ENCODE results near the gene MYADML2.

Gene MYADML2

GRCh38 chr17:81980122-81980521 lies 33.1 kb upstream of the MYADML2 start:
- Histone ChIP-seq H4K8ac (ENCODE audit: low read length) (no peak overlapping the region), H3K4ac (ENCODE audit: low read depth in 1 of 2, low read length in 2 of 2) (no peak overlapping the region)

DNA sequence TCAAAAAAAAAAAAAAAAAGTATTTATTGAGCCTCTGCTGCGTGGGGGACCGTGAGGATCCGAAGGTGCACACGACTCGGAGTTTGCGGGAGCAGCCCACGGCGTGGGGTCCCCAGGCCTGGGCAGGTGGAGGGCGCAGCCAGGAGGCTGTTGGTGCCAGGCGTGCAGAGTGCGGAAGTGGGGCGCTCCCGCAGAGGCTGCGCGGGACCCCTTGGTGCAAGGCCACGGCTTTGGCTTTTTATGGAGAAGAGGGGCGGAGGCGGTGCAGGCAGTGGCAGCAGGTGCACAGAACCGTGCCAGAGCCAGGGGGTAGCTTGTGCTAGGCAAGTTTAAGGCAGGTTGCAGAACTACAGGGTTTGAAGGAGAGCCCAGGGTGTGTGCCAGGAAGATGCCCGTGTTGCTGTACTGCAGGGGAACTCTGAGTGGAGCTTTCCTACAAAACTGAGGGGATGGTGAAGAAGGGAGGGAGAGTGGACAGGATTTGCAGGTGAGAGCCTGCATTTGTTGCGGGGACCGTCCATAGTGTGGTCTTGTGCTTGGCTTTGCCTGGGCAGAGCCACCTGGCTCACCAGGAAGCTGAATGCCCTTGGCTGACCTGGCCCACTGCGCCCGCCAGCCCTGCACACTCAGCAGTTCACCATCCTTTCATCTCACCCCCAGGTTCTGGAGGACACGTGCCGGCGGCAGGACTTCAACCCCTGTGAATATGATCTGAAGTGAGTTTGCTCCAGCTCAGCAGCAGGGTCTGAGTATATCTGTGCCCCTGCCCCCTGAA lies 31.7 kb upstream of the MYADML2 start:
- peaks cover 16% of the 10 kb centered on the region for H3K4me1 ChIP-seq (ENCODE audit: control insufficient read depth, insufficient read depth, low read depth, low read length)
- 96% methylated on average over 23 of the region's 27 CpGs for WGBS
- H3K27me3 ChIP-seq (ENCODE audit: control insufficient read depth in 1 of 2, insufficient read depth in 1 of 2, low read length in 2 of 2), result peaks cover 0 to 6% of the 10 kb centered on the region in 2 experiments
- peaks cover 21 to 27% of the 10 kb centered on the region in 2 experiments for H3K36me3 ChIP-seq (ENCODE audit: control insufficient read depth in 1 of 2, insufficient read depth in 2 of 2, low read depth in 1 of 2, low read length in 2 of 2)
- peak overlapping the region; percentile 94 for H3K9ac ChIP-seq (ENCODE audit: low read length)
- H3K27ac ChIP-seq (ENCODE audit: low read length, poor library complexity, severe bottlenecking), result no peak overlapping the region
- peak overlapping the region; percentile 9 for H2AK5ac ChIP-seq (ENCODE audit: low read length, severe bottlenecking)
- peak overlapping the region; percentile 28 to 89 for H3K4me3 ChIP-seq (ENCODE audit: insufficient read depth in 1 of 2, low read depth in 1 of 2, low read length in 2 of 2)
- no peak overlapping the region for H3K23ac ChIP-seq (ENCODE audit: low read length in 2 of 2)
- peak overlapping the region; percentile 40 for H3K4me2 ChIP-seq (ENCODE audit: low read length, poor library complexity, severe bottlenecking)
- no peak overlapping the region for H2AFZ ChIP-seq (ENCODE audit: low read depth, low read length)
- peaks cover under 1% of the 10 kb centered on the region for H3K9me3 ChIP-seq (ENCODE audit: control insufficient read depth, low read length)
- peak overlapping the region; percentile 34 for H2BK15ac ChIP-seq (ENCODE audit: low read depth, poor library complexity, severe bottlenecking)
- no peak for DNase-seq
- peak overlapping the region in 1 of 2 experiments; percentile 66 for H3K14ac ChIP-seq (ENCODE audit: low read length in 2 of 2)
- H4K91ac ChIP-seq (ENCODE audit: low read length), result peak overlapping the region; percentile 53
- peak overlapping the region in 1 of 2 experiments; percentile 83 for H3K18ac ChIP-seq (ENCODE audit: low read depth in 1 of 2, low read length in 2 of 2)
- H2BK12ac ChIP-seq (ENCODE audit: low read length in 2 of 2), result peak overlapping the region in 1 of 2 experiments; percentile 90
- no peak overlapping the region for H2BK120ac ChIP-seq (ENCODE audit: low read depth, low read length)
- peak overlapping the region in 1 of 2 experiments; percentile 74 for H3K4ac ChIP-seq (ENCODE audit: low read depth in 1 of 2, low read length in 2 of 2)
- H4K8ac ChIP-seq (ENCODE audit: low read length), result peak overlapping the region; percentile 46
- peaks cover 27% of the 10 kb centered on the region for H3K79me1 ChIP-seq (replicated peaks; ENCODE audit: low read length, poor library complexity, severe bottlenecking)
- H2BK5ac ChIP-seq (ENCODE audit: low read depth, low read length, poor library complexity, severe bottlenecking), result no peak overlapping the region

More at GRCh38 chr17:81980122-81980521, 33.1 kb upstream of the MYADML2 start:
- no peak overlapping the region for H3K4me3 ChIP-seq (ENCODE audit: insufficient read depth in 1 of 2, low read depth in 1 of 2, low read length in 2 of 2)
- H2AFZ ChIP-seq (ENCODE audit: low read depth, low read length), result no peak overlapping the region
- no peak overlapping the region for H2BK12ac ChIP-seq (ENCODE audit: low read length in 2 of 2)
- no peak overlapping the region for H2BK5ac ChIP-seq (ENCODE audit: low read depth, low read length, poor library complexity, severe bottlenecking)
- H3K23ac ChIP-seq (ENCODE audit: low read length in 2 of 2), result no peak overlapping the region
- H3K9me3 ChIP-seq (ENCODE audit: control insufficient read depth, low read length), result no peaks in the 10 kb centered on the region
- peaks cover 32 to 41% of the 10 kb centered on the region in 2 experiments for H3K36me3 ChIP-seq (ENCODE audit: control insufficient read depth in 1 of 2, insufficient read depth in 2 of 2, low read depth in 1 of 2, low read length in 2 of 2)
- 95% methylated on average over 4 of the region's 4 CpGs for WGBS
- H3K27me3 ChIP-seq (ENCODE audit: control insufficient read depth in 1 of 2, insufficient read depth in 1 of 2, low read length in 2 of 2), result peaks cover 0 to 6% of the 10 kb centered on the region in 2 experiments
- H2BK120ac ChIP-seq (ENCODE audit: low read depth, low read length), result no peak overlapping the region
- no peak overlapping the region for H3K4me2 ChIP-seq (ENCODE audit: low read length, poor library complexity, severe bottlenecking)
- H3K14ac ChIP-seq (ENCODE audit: low read length in 2 of 2), result no peak overlapping the region
- DNase-seq, result no peak
- H3K27ac ChIP-seq (ENCODE audit: low read length, poor library complexity, severe bottlenecking), result no peak overlapping the region
- no peak overlapping the region for H3K18ac ChIP-seq (ENCODE audit: low read depth in 1 of 2, low read length in 2 of 2)
- no peak overlapping the region for H2AK5ac ChIP-seq (ENCODE audit: low read length, severe bottlenecking)
- H3K4me1 ChIP-seq (ENCODE audit: control insufficient read depth, insufficient read depth, low read depth, low read length), result peaks cover 20% of the 10 kb centered on the region
- no peak overlapping the region for H3K9ac ChIP-seq (ENCODE audit: low read length)
- H3K79me1 ChIP-seq (replicated peaks; ENCODE audit: low read length, poor library complexity, severe bottlenecking), result peaks cover 30% of the 10 kb centered on the region
- no peak overlapping the region for H2BK15ac ChIP-seq (ENCODE audit: low read depth, poor library complexity, severe bottlenecking)
- no peak overlapping the region for H4K91ac ChIP-seq (ENCODE audit: low read length)

- Histone ChIP-seq H2BK120ac (ENCODE audit: low read depth, low read length) (peak within 1 kb of the TSS; percentile 99), H2BK15ac (ENCODE audit: low read depth, poor library complexity, severe bottlenecking) (peak within 1 kb of the TSS; percentile 98), H2AFZ (ENCODE audit: low read depth, low read length) (peak within 1 kb of the TSS; percentile 87), H3K4ac (ENCODE audit: low read depth in 1 of 2, low read length in 2 of 2) (peak within 1 kb of the TSS; percentile 90 to 94), H4K8ac (ENCODE audit: low read length) (peak within 1 kb of the TSS; percentile 95), H3K18ac (ENCODE audit: low read depth in 1 of 2, low read length in 2 of 2) (peak within 1 kb of the TSS; percentile 93 to 98), H2AK5ac (ENCODE audit: low read length, severe bottlenecking) (peak within 1 kb of the TSS; percentile 9), H3K36me3 (ENCODE audit: control insufficient read depth in 1 of 2, insufficient read depth in 2 of 2, low read depth in 1 of 2, low read length in 2 of 2) (peaks cover 19 to 20% of the 10 kb centered on the region in 2 experiments), H3K27ac (ENCODE audit: low read length, poor library complexity, severe bottlenecking) (no peak within 1 kb of the TSS), H3K4me1 (ENCODE audit: control insufficient read depth, insufficient read depth, low read depth, low read length) (peaks cover 16% of the 10 kb centered on the region), H3K14ac (ENCODE audit: low read length in 2 of 2) (peak within 1 kb of the TSS in 1 of 2 experiments; percentile 95), H3K4me2 (ENCODE audit: low read length, poor library complexity, severe bottlenecking) (peak within 1 kb of the TSS; percentile 75), H3K27me3 (ENCODE audit: control insufficient read depth in 1 of 2, insufficient read depth in 1 of 2, low read length in 2 of 2) (peaks cover 0 to 6% of the 10 kb centered on the region in 2 experiments), H2BK12ac (ENCODE audit: low read length in 2 of 2) (peak within 1 kb of the TSS; percentile 24 to 61), H4K91ac (ENCODE audit: low read length) (peak within 1 kb of the TSS; percentile 99), H3K9ac (ENCODE audit: low read length) (peak within 1 kb of the TSS; percentile 94), H3K4me3 (ENCODE audit: insufficient read depth in 1 of 2, low read depth in 1 of 2, low read length in 2 of 2) (peak within 1 kb of the TSS; percentile 86 to 89), H2BK5ac (ENCODE audit: low read depth, low read length, poor library complexity, severe bottlenecking) (peak within 1 kb of the TSS; percentile 100), H3K23ac (ENCODE audit: low read length in 2 of 2) (peak within 1 kb of the TSS in 1 of 2 experiments; percentile 6), H3K9me3 (ENCODE audit: control insufficient read depth, low read length) (peaks cover 5% of the 10 kb centered on the region), H3K79me1 (replicated peaks; ENCODE audit: low read length, poor library complexity, severe bottlenecking) (peaks cover 25% of the 10 kb centered on the region)
- DNase-seq, result peak; percentile 89
- WGBS, result under 1% methylated on average over 63 of the region's 76 CpGs
Observed at GRCh38 chr17:81977211-81977808, 30.3 kb upstream of the MYADML2 start, which contains the start of gene ASPSCR1. ASPSCR1 (plus strand) TSS chr17:81977629; CDS start chr17:81977647, 18 bp downstream.

Data from mesenchymal stem cell (in vitro differentiated cells and primary cell).